Colonic mucosa (tissue), 4 donors: ENCODE measurements around the gene CHRNA10. TPM values are rescaled to one million over a fixed set of nuclear protein-coding genes. Genes with fewer than 3 reads are reported as not detected.

ENCODE experiments used
- DNase-seq: peaks from one replicate; pipeline ENCODE4 v3.0.0-alpha.2; 2020
- H3K27ac ChIP-seq: fragments of 200-600 bp; one replicate; pipeline ENCODE4 v1.8.0; 2021
- H3K27me3 ChIP-seq: fragments of 200-600 bp; one replicate; pipeline ENCODE4 v1.8.0; 2021
- H3K36me3 ChIP-seq: fragments of 200-600 bp; one replicate; pipeline ENCODE4 v1.8.0; 2021
- H3K4me1 ChIP-seq: fragments of 200-600 bp; one replicate; pipeline ENCODE4 v1.8.0; 2021; ENCODE audit warnings: mild to moderate bottlenecking
- H3K4me3 ChIP-seq: fragments of 200-600 bp; one replicate; pipeline ENCODE4 v1.8.0; 2021
- H3K9ac ChIP-seq, 2 donors: one replicate each; pipeline ENCODE4 v1.7.0; 2013; ENCODE audit warnings: control low read depth in 2 of 2, low read depth in 2 of 2, low read length in 2 of 2
- H3K9me3 ChIP-seq: fragments of 200-600 bp; one replicate; pipeline ENCODE4 v1.8.0; 2021
- CTCF ChIP-seq: fragments of 200-600 bp; IDR thresholded peaks from one replicate; pipeline ENCODE4 v1.8.0; 2022; ENCODE audit warnings: antibody characterized with exemption, mild to moderate bottlenecking
- intact Hi-C: fragments of 100-400 bp; cut with DNase I; formaldehyde crosslinking; loops from one replicate; pipeline ENCODE4 v1.14.1; 2022
- total RNA-seq, 2 donors: library from RNA; stranded (reverse); fragmentation: NEBNext Ultra II Directional in 1 of 2; extraction: Animal tissue kit (Norgen Biotek cat#: 25700) in 1 of 2; gene quantifications; one replicate each; pipeline ENCODE4 v1.2.1, GENCODE V29; 2021
- donor health status: healthy.
- donor health status: DM: no; HTN: no; CAD: no.
- donor health status: DM: no; HTN: no; CAD: no.

The CHRNA10 gene, protein sequence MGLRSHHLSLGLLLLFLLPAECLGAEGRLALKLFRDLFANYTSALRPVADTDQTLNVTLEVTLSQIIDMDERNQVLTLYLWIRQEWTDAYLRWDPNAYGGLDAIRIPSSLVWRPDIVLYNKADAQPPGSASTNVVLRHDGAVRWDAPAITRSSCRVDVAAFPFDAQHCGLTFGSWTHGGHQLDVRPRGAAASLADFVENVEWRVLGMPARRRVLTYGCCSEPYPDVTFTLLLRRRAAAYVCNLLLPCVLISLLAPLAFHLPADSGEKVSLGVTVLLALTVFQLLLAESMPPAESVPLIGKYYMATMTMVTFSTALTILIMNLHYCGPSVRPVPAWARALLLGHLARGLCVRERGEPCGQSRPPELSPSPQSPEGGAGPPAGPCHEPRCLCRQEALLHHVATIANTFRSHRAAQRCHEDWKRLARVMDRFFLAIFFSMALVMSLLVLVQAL
- 1 to 10 TPM; 1.4 to 2.4 TPM for total RNA-seq

GRCh38 chr11:3671334-3672254 is at the start of gene CHRNA10:
Gene CHRNA10, minus strand, starts transcription at chr11:3671384. Its CDS starts 72 bp downstream, at chr11:3671312.
- H3K36me3 ChIP-seq: no peaks in the 10 kb centered on the region
- no peak for TF ChIP-seq CTCF
- intact Hi-C loops: no loop called here

DNA sequence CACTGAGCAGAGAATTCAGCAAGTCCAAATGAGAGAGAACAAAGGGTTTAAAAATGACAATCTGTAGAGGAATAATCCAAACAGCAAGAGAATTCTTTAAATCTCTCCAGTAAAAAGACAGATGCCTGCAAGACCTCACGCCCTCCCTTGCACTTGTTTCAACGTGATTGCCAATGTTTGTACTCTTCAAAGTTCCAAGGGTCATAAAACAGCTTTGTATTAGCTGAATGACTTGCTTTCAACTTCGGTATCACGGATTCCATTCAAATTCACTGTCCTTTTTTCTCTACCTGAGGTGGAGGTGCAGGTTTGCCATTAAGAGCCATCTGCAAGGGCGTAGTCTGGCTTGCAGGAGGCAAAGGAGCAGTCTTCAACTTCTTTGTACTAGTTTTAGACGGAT is 41.1 kb upstream of the CHRNA10 start:
- Histone ChIP-seq H3K4me3 (no peak overlapping the region), H3K9me3 (no peaks in the 10 kb centered on the region), H3K27ac (no peak overlapping the region), H3K9ac (no peak overlapping the region), H3K4me1 (no peaks in the 10 kb centered on the region), H3K27me3 (no peaks in the 10 kb centered on the region), H3K36me3 (peaks cover 5% of the 10 kb centered on the region)
- DNase-seq: no peak
- no peak for TF ChIP-seq CTCF
- intact Hi-C loops: loop anchor here (10.0 kb wide), 1 partner anchor 63 kb away; no protein-coding TSS in a partner anchor

More at GRCh38 chr11:3671334-3672254, at the start of gene CHRNA10:
- no peak within 1 kb of the TSS for H3K27ac ChIP-seq
- no peaks in the 10 kb centered on the region for H3K9me3 ChIP-seq
- no peaks in the 10 kb centered on the region for H3K27me3 ChIP-seq
- H3K9ac ChIP-seq: no peak within 1 kb of the TSS
- no peak within 1 kb of the TSS for H3K4me3 ChIP-seq
- no peaks in the 10 kb centered on the region for H3K4me1 ChIP-seq
- no peak for DNase-seq

DNA sequence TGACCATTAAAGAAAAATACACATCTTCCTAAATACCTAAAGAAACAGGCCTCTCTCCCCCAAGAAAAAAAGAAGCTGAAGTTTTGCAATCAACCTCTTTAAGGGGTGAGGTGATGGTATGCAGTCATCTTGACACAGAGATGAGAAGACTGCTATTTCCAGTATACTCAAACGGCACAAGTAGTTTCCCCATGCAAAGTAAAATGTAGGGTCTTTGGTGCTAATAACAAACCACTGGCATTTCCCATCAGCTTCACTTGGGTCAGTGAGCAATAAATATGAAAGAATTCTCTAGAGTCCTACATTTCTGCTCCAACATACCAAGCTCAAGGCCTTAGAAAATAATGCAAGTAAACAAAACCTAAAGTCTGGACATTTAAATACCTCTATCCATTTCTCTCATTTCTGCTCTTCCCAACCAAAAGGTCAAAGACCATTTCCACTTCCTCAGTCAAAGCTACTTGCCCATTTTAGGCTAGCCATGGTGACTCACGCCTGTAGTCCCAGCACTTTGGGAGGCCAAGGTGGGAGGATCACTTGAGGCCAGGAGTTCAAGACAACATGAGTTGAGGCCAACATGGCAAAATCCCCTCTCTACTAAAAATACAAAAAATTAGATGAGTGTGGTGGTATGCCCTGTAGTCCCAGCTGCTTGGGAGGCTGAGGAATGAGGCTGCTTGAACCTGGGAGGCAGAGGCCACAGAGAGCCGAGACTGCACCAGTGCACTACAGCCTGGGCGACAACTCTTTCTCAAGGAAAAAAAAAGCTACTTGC is 39.5 kb upstream of the CHRNA10 start:
- H3K9ac ChIP-seq: no peak overlapping the region
- no peak overlapping the region for H3K4me3 ChIP-seq
- no peaks in the 10 kb centered on the region for H3K4me1 ChIP-seq
- no peak overlapping the region for H3K27ac ChIP-seq
- H3K9me3 ChIP-seq: no peaks in the 10 kb centered on the region
- H3K27me3 ChIP-seq: no peaks in the 10 kb centered on the region
- DNase-seq: no peak
- intact Hi-C loops: loop anchor here (10.0 kb wide), 1 partner anchor 64 kb away; no protein-coding TSS in a partner anchor
- no peak for TF ChIP-seq CTCF
- H3K36me3 ChIP-seq: no peaks in the 10 kb centered on the region

DNA sequence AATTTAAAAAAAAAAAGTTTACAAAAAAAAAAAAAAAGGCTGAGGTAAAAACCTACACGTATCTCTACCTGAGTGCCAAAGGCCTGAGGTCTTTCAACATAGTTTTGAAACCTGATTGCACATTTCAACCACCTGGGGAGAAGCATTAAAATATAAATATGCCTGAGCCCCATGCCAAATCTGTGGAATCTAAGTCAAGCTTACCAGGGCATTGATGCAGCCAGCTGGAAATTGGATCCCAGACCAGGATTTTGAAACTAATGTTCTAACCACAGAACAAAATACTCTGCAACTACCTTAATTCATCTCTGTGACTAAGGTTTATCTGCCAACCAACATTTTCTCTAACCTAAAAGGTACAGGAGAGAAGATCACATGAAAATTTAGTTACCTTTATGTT is 38.8 kb upstream of the CHRNA10 start:
- no peak for DNase-seq
- no peak overlapping the region for H3K4me3 ChIP-seq
- no peak for TF ChIP-seq CTCF
- H3K9me3 ChIP-seq: no peaks in the 10 kb centered on the region
- H3K36me3 ChIP-seq: peaks cover 3% of the 10 kb centered on the region
- no peak overlapping the region for H3K27ac ChIP-seq
- H3K27me3 ChIP-seq: no peaks in the 10 kb centered on the region
- intact Hi-C loops: loop anchor here (10.0 kb wide), 1 partner anchor 65 kb away; no protein-coding TSS in a partner anchor
- no peak overlapping the region for H3K9ac ChIP-seq
- no peaks in the 10 kb centered on the region for H3K4me1 ChIP-seq

DNA sequence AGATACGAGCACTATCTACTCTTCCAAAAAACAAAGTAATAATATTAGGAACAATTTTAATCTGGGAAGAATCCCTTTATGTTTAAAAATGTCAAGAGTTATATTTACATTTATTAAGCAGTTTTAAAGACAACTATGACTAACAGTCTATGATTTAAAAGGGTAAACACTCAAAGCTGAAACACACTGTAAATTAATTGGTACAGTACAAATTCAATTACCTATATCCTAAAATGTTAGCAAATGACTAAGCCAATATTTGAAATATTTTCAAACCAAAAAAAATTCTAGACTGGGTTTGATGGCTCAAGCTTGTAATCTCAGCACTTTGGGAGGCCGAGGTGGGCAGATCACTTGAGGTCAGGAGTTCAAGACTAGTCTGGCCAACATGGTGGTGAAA is 36.0 kb upstream of the CHRNA10 start:
- intact Hi-C loops: no loop called here
- H3K9me3 ChIP-seq: no peaks in the 10 kb centered on the region

More for the DNA sequence above, 36.0 kb upstream of the CHRNA10 start:
- Histone ChIP-seq H3K9ac (no peak overlapping the region), H3K27me3 (no peaks in the 10 kb centered on the region), H3K4me3 (no peak overlapping the region), H3K36me3 (peaks cover 13% of the 10 kb centered on the region), H3K27ac (no peak overlapping the region), H3K4me1 (no peaks in the 10 kb centered on the region)
- no peak for DNase-seq
- TF ChIP-seq CTCF: no peak
